Glutamatergic neuron (in vitro differentiated cells): ENCODE results near the gene SPTBN1. TPM values are rescaled to one million over a fixed set of nuclear protein-coding genes. Genes with fewer than 3 reads are reported as not detected.

ENCODE experiments used
- DNase-seq: peaks from one replicate; pipeline ENCODE4 v3.0.0; 2022
- H3K27ac Mint-ChIP-seq: one replicate; pipeline ENCODE4 v1.8.0; 2020; ENCODE audit warnings: mild to moderate bottlenecking, mixed read lengths, inconsistent platforms; ENCODE audit not compliant: unreplicated experiment
- H3K27me3 Mint-ChIP-seq: one replicate; pipeline ENCODE4 v1.8.0; 2020; ENCODE audit warnings: mild to moderate bottlenecking, moderate library complexity, mixed read lengths, inconsistent platforms; ENCODE audit not compliant: unreplicated experiment
- H3K36me3 Mint-ChIP-seq: one replicate; pipeline ENCODE4 v1.8.0; 2020; ENCODE audit warnings: mild to moderate bottlenecking, mixed read lengths, inconsistent platforms; ENCODE audit not compliant: unreplicated experiment
- H3K4me1 Mint-ChIP-seq: one replicate; pipeline ENCODE4 v1.8.0; 2020; ENCODE audit warnings: mild to moderate bottlenecking, low read depth, mixed read lengths, inconsistent platforms; ENCODE audit not compliant: unreplicated experiment
- H3K4me3 Mint-ChIP-seq: one replicate; pipeline ENCODE4 v1.8.0; 2020; ENCODE audit warnings: mild to moderate bottlenecking, mixed read lengths, inconsistent platforms; ENCODE audit not compliant: unreplicated experiment
- H3K9me3 Mint-ChIP-seq: one replicate; pipeline ENCODE4 v1.8.0; 2020; ENCODE audit warnings: mild to moderate bottlenecking, moderate library complexity, mixed read lengths, inconsistent platforms; ENCODE audit not compliant: unreplicated experiment
- total RNA-seq: library from RNA; stranded (reverse); fragmentation: NEBNext Ultra II Directional; extraction: Animal tissue kit (Norgen Biotek cat#: 25700); gene quantifications from one replicate; pipeline ENCODE4 v1.2.1, GENCODE V29; 2021; ENCODE audit not compliant: unreplicated experiment
- TF ChIP-seq, protein P1 (sequence below): fragments of 200-600 bp; sonication (generic); IDR thresholded peaks from one replicate; pipeline ENCODE4 v1.5.0; 2021; ENCODE audit not compliant: partially characterized antibody, unreplicated experiment

The SPTBN1 gene
- total RNA-seq, 1 donor from 2014 or later, result 385 TPM

DNA sequence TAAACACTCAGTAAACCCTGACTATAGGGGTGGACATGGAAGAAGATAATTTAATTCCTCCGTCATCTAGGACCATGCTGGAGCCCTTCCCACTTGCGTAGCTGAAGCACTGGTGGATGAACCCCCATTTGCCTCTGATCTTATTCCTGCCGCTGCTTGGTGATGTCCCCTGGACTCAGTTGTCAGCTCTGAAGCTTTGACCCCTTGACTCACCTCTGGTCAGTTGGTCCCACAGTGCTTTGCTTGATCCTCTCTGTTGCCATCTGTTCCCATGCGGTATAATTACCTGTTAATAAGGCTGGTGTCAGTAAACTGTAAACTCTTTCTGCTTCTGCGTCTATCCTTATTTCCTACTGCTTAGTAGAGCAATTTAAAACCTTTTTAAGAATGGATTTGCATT lies 126.9 kb downstream of the SPTBN1 start:
- no peak for DNase-seq
- Mint-ChIP-seq H3K36me3 (no peaks in the 10 kb centered on the region), H3K27ac (peak overlapping the region; percentile 5), H3K4me3 (no peak overlapping the region), H3K27me3 (no peaks in the 10 kb centered on the region), H3K4me1 (peaks cover 22% of the 10 kb centered on the region), H3K9me3 (peaks cover 6% of the 10 kb centered on the region)
- TF ChIP-seq, protein P1, sequence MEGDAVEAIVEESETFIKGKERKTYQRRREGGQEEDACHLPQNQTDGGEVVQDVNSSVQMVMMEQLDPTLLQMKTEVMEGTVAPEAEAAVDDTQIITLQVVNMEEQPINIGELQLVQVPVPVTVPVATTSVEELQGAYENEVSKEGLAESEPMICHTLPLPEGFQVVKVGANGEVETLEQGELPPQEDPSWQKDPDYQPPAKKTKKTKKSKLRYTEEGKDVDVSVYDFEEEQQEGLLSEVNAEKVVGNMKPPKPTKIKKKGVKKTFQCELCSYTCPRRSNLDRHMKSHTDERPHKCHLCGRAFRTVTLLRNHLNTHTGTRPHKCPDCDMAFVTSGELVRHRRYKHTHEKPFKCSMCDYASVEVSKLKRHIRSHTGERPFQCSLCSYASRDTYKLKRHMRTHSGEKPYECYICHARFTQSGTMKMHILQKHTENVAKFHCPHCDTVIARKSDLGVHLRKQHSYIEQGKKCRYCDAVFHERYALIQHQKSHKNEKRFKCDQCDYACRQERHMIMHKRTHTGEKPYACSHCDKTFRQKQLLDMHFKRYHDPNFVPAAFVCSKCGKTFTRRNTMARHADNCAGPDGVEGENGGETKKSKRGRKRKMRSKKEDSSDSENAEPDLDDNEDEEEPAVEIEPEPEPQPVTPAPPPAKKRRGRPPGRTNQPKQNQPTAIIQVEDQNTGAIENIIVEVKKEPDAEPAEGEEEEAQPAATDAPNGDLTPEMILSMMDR, result no peak

DNA sequence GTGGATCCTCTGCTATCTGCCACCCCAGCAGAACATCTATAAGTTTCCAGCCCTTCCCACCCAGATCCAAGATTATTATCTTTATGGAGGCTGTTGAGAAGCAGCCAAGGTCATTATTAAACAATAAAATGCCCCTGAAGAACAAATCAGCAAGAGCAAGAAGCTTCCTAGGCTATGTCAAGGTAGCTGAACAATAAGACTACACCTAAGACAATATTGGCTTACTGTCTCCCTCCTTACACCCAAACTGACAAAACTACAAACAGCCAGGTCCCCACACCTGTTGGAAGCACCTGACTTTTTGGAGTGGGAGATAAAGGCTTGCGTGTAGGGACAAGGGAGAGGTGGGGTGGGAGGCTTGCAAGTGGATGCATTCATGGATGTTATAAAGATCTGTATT lies 128.5 kb downstream of the SPTBN1 start:
- TF ChIP-seq, protein P1, result no peak
- H3K27ac Mint-ChIP-seq, result no peak overlapping the region
- H3K9me3 Mint-ChIP-seq, result peaks cover 6% of the 10 kb centered on the region
- H3K27me3 Mint-ChIP-seq, result no peaks in the 10 kb centered on the region
- H3K4me1 Mint-ChIP-seq, result peaks cover 29% of the 10 kb centered on the region
- H3K4me3 Mint-ChIP-seq, result no peak overlapping the region
- no peaks in the 10 kb centered on the region for H3K36me3 Mint-ChIP-seq
- no peak for DNase-seq

DNA sequence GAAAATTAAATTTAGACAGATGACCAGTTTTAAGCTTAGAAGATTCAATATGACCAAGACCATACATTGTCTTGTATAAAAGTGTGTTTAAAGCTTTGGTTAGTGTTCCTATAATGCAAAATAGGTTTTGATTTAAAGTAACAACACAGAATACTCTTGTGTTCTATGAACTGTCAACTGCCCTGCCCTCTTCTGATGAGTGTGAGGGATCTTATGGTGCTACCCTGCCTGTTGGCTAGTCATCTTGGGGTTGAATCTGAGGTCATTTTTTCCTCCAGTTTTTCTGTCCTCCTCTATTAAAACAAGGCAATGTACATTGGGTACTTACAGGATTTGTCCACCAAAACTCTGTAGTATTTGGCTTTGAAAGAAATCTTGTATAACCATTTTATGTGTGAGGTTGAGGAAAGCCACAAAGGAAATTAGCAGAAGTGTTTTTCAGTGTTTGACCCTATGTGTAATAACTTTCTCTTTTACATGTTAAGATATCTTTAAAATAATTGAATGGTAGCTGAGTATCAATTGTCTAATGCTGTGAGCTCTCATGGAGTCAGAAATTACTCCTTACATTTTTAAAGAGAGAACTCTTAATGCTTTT lies 129.1 kb downstream of the SPTBN1 start:
- Mint-ChIP-seq H3K27me3 (no peaks in the 10 kb centered on the region), H3K9me3 (peaks cover 6% of the 10 kb centered on the region), H3K4me3 (no peak overlapping the region), H3K36me3 (no peaks in the 10 kb centered on the region), H3K27ac (no peak overlapping the region), H3K4me1 (peaks cover 27% of the 10 kb centered on the region)
- TF ChIP-seq, protein P1, result no peak
- no peak for DNase-seq

DNA sequence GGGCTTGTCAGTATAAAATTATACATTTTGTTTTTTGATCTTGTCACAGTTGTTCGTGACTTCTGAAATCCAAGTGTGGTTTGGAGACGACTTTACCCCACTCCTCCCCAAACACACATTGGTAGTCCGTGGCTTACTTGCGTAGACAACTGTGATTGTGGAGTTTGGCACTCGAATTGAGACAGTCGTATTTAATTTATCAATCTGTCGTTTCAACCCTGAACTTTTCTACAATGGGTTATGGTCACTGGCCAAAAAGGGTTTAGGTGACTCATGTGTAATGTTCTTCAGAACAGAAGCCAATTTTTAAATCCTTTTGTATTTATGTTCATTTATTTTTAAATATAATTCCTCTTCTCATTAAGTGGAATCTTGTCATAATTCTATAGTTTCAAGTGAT lies 129.9 kb downstream of the SPTBN1 start:
- Mint-ChIP-seq H3K4me3 (no peak overlapping the region), H3K9me3 (peaks cover 8% of the 10 kb centered on the region), H3K36me3 (no peaks in the 10 kb centered on the region), H3K4me1 (peaks cover 32% of the 10 kb centered on the region), H3K27ac (no peak overlapping the region), H3K27me3 (no peaks in the 10 kb centered on the region)
- TF ChIP-seq, protein P1, result no peak
- DNase-seq, result no peak

DNA sequence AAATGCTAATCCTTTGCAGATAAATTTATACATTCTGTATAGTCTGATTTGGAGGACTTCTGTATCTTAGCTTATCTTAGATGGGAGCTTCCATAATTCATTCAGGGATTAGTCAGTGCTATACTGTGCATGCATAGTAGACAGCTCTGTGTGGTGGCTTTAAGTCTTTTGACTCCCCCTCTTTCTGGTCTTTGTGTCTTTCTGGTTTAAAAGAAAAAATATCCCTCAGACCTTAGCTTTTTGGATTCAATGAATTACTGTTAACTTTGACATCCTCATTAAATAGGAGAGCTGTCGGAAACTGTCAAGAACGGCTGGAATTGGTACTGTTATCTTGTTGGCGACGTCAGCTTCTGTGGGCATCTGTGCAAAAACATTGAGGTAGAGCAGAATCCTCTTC lies 130.4 kb downstream of the SPTBN1 start:
- H3K4me1 Mint-ChIP-seq, result peaks cover 35% of the 10 kb centered on the region
- DNase-seq, result no peak
- TF ChIP-seq, protein P1, result no peak
- peaks cover 8% of the 10 kb centered on the region for H3K9me3 Mint-ChIP-seq
- H3K36me3 Mint-ChIP-seq, result no peaks in the 10 kb centered on the region
- H3K27me3 Mint-ChIP-seq, result no peaks in the 10 kb centered on the region
- no peak overlapping the region for H3K27ac Mint-ChIP-seq
- no peak overlapping the region for H3K4me3 Mint-ChIP-seq
